Ecto neural progenitor cell (in vitro differentiated cells): ENCODE data around the gene TOM1.
"Not testable (repeated sequence)": the region's sequence is repeated elsewhere in the genome, so short reads cannot be mapped to it uniquely, and the experiment has no call there.

Experiments
- DNase-seq: peaks from one replicate; pipeline ENCODE4 v3.0.0-alpha.2; 2018; ENCODE audit warnings: low spot score

Gene TOM1

DNA sequence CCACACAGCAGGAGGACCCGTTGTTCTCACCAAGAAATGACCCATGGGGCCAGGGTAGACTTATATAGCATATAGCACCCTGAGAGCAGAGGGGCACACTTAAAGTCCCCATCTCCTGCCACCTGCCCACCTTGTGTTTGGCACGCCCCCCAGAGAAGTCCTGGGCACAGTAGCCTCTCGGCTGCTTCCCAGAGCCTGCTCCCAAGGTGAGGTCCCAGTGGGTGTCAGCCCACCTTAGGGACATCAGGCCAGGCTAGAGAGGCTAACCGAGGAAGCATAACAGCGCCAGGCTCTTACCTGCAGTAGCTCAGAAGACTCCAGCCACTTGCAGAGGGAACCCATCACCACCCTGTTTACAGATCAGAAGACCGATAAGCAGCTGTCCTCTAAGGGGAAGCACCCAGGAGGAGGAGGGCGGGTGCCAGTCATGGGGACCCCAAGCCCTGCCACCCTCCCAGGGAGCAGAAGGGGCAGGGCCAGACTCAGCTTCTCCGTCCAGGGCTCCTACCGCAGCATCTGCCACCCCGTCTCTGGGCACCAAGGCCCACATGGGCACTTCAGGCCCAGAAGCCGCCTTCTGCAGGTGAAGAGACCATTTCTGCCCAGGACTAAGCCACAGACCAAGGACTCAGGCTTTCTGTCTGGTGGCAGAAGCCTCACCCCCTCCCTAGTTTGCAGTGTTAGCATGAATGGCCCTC is 46.3 kb downstream of the TOM1 start:
- DNase-seq: no peak

DNA sequence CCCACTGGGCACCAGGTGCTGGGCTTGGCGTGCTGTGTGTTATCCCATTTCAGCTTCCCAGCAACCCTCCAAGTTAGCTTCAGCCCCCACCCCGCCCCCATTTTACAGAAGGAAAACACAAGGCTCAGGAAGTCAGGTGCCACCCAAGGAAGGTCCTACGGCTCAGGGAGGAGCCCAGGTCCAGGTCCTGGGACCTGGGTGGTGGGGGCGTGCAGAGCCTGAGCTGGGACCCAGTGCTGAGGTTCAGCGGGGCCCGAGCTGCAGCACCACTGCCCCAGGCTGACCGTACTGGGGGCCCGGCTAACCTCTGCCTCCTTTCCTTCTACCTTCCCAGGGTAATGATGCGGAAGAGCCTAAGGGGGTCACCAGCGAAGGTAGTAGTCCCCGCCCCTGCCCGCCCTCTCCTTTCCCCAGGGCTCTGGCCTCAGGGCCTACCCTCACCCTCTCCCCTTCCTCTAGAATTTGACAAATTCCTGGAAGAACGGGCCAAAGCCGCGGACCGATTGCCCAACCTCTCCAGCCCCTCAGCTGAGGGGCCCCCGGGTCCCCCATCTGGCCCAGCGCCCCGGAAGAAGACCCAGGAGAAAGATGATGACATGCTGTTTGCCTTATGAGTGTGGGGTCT is 47.0 kb downstream of the TOM1 start:
- DNase-seq: no peak

DNA sequence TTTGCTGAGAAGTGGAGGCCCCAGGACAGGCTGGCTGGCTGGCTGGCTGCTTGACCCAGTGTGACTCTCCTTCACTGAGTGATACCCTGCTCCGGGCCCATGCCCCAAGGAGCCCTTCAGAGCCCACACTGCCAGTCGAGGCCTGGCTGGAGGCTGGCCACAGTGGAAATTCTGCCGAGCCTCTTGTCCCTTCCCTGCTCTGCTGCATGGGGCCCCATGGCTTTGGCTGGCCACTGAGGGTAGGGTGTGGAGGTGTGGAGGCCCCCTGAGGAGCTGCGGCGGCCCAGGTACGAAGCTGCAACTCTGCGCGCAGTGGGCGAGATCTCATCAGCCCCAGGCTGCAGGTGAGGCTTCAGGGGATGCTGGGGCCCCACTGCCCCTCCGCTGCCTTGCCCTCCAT is 47.8 kb downstream of the TOM1 start:
- DNase-seq: no peak

DNA sequence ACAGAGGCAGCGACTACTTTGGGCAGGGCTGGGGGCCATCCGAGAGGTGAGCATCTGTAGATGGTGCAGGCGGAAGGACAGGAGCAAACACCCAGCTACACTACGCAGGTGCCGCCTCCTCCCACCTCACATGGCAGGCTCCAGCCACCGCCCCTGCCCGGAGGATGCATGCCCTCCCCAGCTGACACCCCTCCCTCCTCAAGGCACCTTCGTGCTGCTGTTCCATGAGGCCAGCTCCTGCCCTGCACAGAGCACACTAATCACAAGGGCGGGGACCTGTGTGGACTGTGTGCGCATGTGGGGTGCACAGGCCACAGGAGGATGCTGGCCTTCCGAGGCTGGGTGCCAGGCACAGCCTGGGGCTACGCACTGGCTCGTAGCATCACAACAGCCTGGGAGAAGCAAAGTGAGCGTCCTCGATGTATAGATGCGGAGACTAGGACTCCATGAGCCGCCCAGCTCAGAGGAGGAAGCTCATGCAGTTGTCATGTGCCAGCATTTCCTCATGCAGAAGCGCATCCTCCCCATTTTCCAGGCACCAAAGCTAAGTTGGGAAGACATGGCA is 48.4 kb downstream of the TOM1 start:
- DNase-seq: no peak

DNA sequence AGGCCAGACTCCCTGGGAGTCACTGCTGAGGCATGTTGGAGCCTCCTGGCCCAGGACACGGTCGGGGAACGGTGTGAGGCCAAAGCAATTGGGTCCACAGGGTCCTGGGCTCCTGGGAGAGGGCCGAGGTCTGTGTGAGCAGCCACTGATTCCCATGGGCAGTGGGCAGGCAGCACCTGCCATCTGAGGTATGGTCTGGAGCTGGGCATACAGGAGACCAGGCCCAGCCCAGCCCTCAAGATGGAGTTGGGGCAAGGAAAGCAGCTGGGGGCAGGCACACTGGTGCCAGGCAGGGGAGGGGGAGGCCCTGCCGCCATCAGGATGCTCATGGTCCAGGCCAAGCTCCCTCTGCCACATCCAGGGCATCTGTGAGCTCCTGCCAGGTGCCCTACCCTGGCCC is 49.0 kb downstream of the TOM1 start:
- DNase-seq: no peak

DNA sequence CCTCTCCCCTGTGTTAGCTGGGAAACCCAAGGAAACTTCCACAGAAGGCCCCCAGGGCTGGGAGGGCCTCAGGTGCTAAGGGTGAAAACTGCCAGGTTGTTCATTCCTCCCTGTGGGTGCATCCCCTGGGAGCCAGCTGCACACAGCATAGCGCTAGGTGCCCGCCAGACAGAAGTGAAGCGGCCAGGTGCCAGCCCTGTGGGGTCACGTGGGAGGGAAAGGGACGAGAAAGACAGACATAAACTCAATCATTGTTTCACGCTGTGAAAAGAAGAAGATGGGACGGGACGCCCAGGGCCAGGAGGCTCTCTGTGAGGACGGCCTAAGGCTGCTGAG is 49.6 kb downstream of the TOM1 start:
- no peak for DNase-seq

DNA sequence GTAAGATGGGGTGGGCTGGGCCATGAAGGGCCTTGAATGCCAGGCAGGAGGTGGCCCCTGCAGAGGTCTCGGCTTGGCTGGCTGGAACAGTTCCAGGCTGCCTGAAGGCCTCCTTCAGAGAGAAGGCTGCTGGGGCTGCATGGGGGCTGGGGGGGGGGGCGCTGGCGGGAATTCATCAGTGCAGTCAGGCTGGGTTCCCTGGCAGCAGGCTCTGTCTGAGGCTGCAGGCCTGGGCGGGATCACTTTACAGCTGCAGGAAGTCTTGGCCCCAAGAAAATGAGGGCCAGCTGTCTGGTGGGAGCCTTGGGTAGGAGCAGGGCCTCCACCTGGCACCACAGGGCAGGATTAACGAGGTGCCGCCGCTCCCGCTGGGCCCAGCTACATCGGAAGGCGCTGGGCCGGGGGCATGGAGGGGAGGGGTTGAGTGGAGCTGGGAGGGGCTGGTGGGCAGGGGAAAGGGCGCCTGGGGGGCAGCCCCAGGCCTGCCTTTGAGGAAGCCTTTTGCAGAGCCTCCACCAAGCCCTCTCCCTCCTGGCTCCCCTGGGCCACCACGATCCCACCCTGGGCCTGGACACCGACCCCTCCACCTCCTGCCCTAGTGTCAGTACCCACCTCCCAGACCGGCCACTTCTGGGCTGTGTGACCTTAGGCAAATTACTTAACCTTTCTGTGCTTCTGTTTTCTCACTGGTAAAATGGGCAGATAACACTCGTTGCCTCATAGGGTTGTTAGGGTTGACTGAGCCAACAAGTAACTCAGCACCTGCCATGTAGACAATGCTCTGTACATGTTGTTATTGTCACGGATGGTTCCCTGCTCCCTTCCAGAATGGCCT is 50.2 kb downstream of the TOM1 start:
- DNase-seq: no peak

DNA sequence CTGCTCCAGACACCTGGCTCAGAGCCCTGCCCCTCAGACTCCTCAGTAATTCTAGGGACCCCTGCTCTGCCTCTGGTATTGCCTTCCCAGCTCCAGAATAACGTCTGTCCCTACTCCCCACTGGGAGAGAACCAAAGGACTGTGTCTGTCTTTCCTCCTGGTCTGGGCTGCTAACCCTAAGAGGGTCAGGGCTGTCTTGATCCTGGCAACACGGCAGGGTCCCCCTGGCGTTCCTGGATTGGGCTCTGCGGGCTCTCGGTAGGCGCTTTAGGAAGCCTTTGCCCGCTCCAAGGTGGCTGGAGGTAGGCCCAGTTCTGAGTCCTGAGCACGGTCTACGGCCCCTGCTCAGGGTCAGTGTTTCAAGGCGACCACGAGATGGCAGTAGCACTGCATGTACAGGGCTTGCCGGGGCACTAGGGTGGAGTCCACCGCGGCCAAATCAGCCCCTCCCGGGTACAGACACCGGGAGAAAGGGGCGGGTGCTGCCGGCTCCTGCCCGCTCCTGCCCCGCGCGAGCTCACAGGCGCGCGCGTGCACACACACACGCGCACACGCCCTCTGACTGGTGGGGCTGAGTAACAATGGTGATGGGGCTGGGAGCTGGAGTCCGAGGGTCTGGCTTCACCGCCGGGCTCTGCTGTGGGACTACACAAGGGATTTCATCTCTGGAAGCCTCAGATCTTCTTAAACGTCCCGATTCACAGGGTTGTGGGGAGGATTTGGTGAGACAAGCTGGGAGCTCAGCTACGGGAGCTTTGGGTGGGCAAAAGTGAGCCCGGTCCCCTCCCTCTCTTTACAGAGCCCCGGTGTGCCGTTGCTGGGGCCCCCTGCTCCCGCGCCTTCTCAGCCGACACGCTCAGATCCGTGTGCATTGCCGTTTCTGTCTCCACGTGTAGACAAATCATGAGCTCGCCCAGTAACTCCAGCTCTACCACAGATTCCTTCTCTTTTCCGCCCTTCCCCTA is 51.1 kb downstream of the TOM1 start:
- peak; percentile 93 for DNase-seq

DNA sequence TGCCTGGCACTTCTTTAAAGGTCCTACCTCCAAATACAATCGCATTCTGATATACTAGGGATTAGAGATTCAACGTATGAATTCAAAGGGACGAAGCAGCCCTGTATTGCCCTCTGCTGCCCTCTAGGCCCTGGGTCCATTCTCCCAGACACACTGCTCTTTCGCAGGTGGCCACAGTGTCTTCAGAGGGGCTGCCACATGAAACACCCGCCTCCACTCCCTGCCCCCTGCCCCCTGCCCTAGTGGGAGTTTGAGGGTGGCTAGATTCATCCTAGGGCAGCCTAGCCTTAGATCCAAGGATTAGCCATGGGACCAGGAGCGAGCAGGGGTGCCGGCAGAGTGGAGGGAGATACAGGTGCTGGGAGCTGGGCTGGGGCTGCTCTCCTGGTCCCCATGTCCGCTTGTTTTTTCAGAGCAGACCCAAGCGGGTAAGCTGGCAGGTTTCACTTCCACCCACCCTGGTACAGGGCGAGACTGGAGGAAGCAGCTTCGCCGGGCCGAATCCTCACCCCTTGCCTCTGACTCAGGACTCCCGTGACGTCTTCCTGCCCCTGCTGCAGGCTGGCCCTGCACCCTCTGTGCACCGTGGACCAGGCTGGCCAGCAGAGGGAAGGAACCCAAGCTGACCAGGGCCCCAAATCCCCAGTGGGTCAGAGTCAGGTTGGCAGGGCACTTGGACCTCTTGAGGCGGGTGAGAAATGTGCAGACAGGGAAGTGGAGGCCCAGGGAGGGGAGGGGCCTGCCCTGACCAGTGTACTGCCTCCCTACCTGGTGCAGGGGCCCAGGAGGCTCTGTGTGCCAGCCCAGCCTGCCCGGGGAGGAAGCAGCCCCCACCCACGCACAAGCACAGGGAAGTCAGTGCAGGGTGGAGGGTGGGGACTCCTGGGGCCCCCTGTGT is 52.8 kb downstream of the TOM1 start:
- DNase-seq: peak; percentile 65

DNA sequence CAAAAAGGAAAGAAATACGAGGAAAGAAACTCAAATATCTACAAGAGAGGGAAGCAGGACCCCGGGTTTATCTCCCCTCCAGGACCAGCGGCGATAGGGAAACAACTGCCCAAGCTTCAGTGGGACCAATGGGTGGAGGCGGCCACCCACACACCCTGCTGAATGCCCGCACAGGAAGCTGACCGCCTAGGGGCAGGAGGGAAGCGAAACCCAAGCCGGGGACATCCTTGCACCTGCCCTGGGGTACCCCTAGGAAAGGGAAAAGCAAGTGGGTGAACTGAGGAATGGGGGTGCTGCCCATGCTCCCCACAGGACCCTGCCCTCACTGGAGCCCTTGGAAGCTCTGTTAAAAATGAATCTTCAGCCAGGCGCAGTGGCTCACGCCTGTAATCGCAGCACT is 53.6 kb downstream of the TOM1 start:
- no peak for DNase-seq

DNA sequence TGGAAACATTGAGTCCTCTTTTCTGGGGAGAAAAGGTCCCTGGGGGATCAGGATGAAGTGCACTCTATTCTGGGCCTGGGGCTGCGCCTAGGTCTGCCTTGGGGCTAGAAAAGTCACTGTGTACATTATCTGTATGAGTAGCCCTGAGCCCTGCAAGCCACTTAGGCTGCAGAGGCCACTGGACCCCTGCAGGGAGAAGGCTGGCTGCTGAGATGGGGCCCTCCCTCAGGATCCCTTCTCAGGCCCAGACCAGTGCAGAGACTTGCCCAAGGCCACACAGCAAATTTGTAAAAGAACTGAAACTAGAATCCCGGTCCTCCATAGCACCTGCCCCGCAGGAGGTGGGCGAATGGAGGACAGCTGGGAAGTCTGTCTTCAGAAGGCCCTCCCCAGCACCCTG is 54.4 kb downstream of the TOM1 start:
- DNase-seq: no peak

DNA sequence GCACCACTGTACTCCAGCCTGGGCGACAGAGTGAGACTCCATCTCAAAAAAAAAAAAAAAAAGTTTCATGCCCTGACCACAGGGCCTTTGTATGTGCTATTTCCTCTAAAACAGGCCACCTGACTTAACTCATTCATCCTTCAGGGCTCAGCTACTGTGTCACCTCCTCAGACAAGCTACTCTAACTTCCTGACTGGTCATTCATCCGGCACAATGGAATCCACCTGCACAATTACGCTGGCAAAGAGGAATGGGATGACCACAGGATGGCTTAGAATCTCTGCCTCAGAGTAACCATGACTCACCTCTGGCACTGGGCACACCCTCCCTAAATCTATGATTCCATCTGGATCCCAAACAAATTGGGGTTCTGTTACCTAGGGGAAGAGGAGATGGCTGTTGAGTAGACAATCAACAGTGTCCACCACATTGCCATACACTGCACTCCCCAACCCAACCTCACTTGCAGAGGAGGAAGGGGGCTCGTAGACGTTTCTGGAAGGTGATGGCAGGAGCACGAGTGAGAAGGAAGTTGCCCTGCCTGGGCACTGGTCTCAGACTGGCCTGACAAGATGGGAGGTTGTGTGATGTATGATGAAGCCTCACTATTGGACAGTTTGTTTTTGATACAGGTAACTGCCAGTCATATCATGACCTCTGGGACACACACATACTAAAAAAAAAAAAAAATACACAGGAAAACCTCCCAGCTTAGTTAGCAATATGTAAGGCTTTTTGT is 58.4 kb downstream of the TOM1 start:
- no peak for DNase-seq

DNA sequence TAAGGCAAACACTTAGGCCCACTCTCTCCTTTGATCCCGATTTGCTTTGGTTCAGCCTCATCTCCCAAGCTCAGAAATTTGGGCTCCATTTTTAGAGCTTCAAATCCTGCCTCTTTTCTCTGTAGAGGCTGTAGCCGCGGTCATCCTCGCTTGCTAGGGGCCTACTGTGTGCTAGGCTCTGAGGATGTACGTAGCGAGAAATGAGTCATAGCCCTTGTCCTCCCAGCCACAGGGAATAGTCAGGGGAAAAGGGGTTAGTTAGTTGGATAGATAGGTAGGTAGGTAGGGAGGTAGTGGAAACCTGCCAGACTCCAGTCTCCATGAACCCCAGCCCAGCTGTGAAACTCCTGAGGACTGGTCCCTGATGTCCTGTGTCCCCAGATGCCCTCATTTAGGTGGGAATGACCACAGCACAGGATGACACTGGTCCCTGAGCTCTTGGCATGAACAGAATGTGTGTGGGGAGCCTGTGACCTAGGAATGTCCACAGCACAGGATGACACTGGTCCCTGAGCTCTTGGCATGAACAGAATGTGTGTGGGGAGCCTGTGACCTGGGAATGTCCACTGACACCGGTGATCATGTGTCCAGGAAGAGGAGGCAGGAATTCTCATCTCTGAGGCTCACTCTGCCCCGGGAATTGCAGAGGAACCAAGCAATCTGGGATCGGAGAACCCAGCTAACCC is 59.8 kb downstream of the TOM1 start:
- DNase-seq: no peak

DNA sequence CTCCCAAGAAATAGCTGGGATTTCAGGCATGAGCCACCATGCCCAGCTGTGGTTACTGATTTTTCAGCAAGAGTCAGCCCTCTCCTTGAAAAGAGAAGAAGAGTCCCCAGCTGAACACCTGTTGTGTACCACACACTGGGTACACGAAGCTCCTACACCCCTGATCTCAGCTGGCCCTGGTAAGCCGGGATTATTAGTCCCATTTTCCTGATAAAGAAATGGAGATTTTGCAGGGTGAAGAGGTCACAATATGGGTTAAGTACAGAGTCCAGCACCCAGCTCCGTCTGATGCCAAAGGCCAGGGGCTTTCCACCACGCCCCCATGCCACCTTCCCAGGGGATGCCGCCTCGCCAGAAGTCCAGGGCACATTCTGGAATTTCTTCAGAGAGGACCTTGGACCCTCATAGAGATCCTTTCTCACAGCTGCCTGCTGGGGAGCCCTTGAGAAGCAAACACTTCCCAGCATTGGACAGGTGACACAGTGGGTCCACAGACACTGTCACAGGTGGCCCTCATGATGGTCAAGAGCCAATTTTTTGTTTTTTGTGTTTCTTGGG is 61.4 kb downstream of the TOM1 start:
- no peak for DNase-seq

DNA sequence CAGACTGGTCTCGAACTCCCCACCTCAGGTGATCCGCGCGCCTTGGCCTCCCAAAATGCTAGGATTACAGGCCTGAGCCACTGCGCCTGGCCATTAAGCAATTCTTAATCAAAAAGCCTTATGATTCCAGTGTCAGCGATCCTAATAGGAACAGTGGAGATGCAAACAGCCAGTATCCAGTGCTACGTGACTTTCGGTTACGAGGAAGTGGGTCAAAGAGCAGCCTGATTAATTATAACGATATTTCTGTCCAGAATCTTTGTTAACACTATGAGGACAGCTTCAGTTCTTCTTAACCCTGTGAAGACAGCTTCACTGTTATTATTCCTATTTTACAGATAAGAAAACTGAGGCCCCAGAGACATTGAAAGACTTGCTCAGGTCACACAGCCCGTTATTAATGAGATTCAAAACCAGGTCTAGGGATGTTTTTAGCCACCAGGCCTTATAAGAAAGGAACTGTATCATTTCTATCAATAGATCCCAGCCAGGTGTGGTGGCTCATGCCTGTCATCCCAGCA is 63.9 kb downstream of the TOM1 start:
- no peak for DNase-seq

DNA sequence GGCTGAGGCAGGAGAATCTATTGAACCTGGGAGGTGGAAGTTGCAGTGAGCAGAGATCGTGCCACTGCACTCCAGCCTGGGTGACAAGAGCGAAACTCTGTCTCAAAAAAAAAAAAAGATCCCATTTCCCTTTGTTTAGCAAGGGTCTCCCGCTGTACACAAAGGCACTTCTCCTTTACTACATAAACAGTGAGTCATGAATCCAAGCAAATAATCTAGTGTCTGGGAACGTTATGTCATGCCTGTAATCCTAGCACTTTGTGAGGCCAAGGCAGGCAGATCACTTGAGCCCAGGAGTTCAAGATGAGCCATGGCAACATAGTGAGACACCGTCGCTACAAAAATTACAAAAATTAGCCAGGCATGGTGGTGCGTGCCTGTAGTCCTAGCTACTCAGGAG is 64.5 kb downstream of the TOM1 start:
- DNase-seq: not testable (repeated sequence)

DNA sequence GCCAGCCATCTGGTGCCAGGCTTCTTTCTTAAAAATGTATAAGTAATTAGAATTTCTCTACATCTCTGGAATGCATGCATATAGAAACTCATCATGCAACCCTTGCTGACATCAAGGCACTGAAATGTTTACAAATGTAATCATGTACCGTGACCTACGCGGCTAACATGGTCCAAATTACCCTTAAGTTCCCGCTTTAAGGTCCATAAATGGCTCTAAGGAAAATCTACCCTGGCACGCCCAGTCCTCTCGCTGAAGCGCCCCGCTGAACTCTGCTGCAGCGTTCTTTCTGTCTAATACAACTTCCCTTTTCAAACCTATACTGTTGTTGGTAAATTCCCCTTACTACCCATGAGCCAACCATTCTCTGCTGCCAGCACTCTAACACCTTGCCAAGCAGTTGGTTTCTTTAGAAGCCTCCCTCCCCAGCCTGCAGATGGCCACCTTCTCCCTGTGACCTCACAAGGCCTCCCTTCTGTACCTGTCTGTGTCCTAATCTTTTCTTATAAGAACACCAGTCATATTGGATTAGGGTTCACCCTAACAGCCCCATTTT is 67.7 kb downstream of the TOM1 start:
- DNase-seq: no peak

DNA sequence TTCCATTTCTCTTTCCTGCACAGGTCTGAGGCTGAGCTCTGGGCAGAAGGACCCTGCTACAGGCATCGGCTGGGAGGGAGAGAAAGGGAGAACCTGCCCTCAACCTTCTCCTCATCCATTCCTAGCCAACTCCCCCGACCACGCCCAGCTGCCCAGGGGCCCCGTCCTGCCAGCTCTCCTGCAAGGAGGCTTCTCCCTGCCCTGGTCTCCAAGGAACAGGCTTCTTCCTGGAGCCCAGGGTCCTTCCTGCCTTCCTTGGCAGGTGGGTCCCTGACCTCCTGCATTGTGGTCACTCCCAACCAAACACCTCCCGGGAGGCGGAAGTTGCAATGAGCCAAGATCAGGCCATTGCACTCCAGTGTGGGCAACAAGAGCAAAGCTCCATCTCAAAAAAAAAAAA is 68.7 kb downstream of the TOM1 start:
- DNase-seq: no peak

DNA sequence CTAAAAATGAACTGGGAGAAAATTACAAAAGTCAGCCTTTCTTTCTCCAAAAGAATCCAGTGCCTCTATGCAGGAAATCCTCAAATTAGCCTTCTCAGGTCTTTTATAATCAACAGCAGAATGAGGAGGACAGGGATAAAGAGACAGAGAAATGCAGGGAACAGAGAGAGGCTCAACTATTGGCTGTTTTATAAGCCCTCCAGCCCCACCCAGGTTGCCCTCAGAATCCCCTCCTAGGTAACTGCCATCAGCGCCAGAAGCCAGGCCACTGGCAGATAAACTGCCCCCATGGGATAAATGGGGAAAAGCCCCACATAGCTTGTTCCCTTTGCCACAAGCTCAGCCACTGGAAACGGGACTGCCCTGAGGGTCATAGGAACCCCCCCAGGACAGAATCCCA is 70.3 kb downstream of the TOM1 start:
- DNase-seq: no peak
